Sigmoid colon (tissue), 7 donors: Measurements from ENCODE around the gene DYNC1H1. TPM values are rescaled to one million over a fixed set of nuclear protein-coding genes. Genes with fewer than 3 reads are reported as not detected.
"Not testable (repeated sequence)": the region's sequence is repeated elsewhere in the genome, so short reads cannot be mapped to it uniquely, and the experiment has no call there.

ENCODE experiments used
- DNase-seq: peaks from one replicate; pipeline ENCODE4 v3.0.0-alpha.2; 2019
- H3K27ac ChIP-seq, 4 donors: fragments of 200-600 bp; sonication (generic); one replicate each; pipeline ENCODE4 v1.5.1; 2016 to 2019; ENCODE audit warnings: mild to moderate bottlenecking in 1 of 4
- H3K27me3 ChIP-seq, 3 donors: fragments of 200-600 bp; sonication (generic); one replicate each; pipeline ENCODE4 v1.5.1; 2019; ENCODE audit warnings: mild to moderate bottlenecking in 1 of 3
- H3K36me3 ChIP-seq, 4 donors: fragments of 200-600 bp; sonication (generic); one replicate each; pipeline ENCODE4 v1.5.1; 2016 to 2019
- H3K4me1 ChIP-seq, 4 donors: fragments of 200-600 bp; sonication (generic); one replicate each; pipeline ENCODE4 v1.5.1; 2017 to 2019
- H3K4me3 ChIP-seq, 4 donors: fragments of 200-600 bp; sonication (generic); one replicate each; pipeline ENCODE4 v1.5.1; 2017 to 2019; ENCODE audit warnings: mild to moderate bottlenecking in 2 of 4, moderate library complexity in 1 of 4
- H3K9me3 ChIP-seq, 4 donors: fragments of 200-600 bp in 3 of 4; sonication (generic) in 3 of 4; one replicate each; pipeline versions ENCODE4 v1.5.1 to v1.6.1; 2013 to 2019
- CTCF ChIP-seq, 4 experiments: fragments of 450-650 bp in 3 of 4; fragments of 200-600 bp in 1 of 4; IDR thresholded peaks; one replicate each; pipeline ENCODE4 v1.5.1; 2016 to 2019; ENCODE audit warnings: antibody characterized with exemption in 4 of 4, mild to moderate bottlenecking in 3 of 4, moderate library complexity in 2 of 4
- EP300 ChIP-seq, 4 donors: sonication (generic); formaldehyde crosslinking; IDR thresholded peaks; one replicate each; pipeline ENCODE4 v1.6.1; 2017; ENCODE audit warnings: antibody characterized with exemption in 4 of 4
- POLR2A ChIP-seq, 2 donors: fragments of 450-650 bp; IDR thresholded peaks; one replicate each; pipeline ENCODE4 v1.6.1; 2016; ENCODE audit warnings: antibody characterized with exemption in 2 of 2, mild to moderate bottlenecking in 2 of 2, moderate library complexity in 2 of 2
- POLR2AphosphoS5 ChIP-seq, 4 donors: sonication (generic); formaldehyde crosslinking; IDR thresholded peaks; one replicate each; pipeline ENCODE4 v1.6.1; 2017; ENCODE audit warnings: antibody characterized with exemption in 4 of 4
- WGBS, 2 donors: extraction: QIAGEN DNeasy Blood & Tissue Kit; methylation state at CpG; one replicate each; pipeline ENCODE4 v1.1.7; 2013; 5-methylcytosine and 5-hydroxymethylcytosine counted together
- intact Hi-C: fragments of 100-400 bp; cut with DNase I; formaldehyde crosslinking; loops from one replicate; pipeline ENCODE4 v1.15.1; 2023
- polyA plus RNA-seq, 3 donors: library from polyadenylated mRNA; stranded (reverse); fragments of 200-250 nt; gene quantifications; one replicate each; pipeline ENCODE4 v1.2.3, GENCODE V29; 2013
- total RNA-seq, 4 donors: library from RNA; depleted of rRNA; stranded (reverse); fragments of >200 nt; gene quantifications; one replicate each; pipeline ENCODE4 v1.1.0, GENCODE V29; 2016
- donor health status: healthy with polysubstance abuse.
- donor health status: Bipolar disorder and iron deficiency.
- donor health status: healthy.

DYNC1H1 gene
- total and polyA plus RNA-seq, 7 donors, result 38.4 to 592 (median 320) TPM

- no peak for TF ChIP-seq POLR2AphosphoS5 (IDR thresholded peaks at IDR 0.05)
- no peak for TF ChIP-seq POLR2A (IDR thresholded peaks at IDR 0.05)
- TF ChIP-seq CTCF (IDR thresholded peaks at IDR 0.05), result no peak
- TF ChIP-seq EP300 (IDR thresholded peaks at IDR 0.05), result no peak
- DNase-seq, result no peak
- WGBS, 2 donors, result 90 to 96% methylated on average over 10 of the region's 10 CpGs
- Histone ChIP-seq H3K9me3 (no peaks in the 10 kb centered on the region), H3K27ac (peak overlapping the region; percentile 65 to 88 (median 84)), H3K27me3 (no peaks in the 10 kb centered on the region), H3K4me3 (no peak overlapping the region), H3K4me1 (peaks cover 0 to 21% (median 12%) of the 10 kb centered on the region in 4 donors), H3K36me3 (peaks cover 18 to 95% (median 32%) of the 10 kb centered on the region in 4 donors)
- intact Hi-C loops, result loop anchor here (5.0 kb wide), 1 partner anchor 72 kb away; no protein-coding TSS in a partner anchor
These were observed 15.9 kb downstream of the DYNC1H1 start for GRCh38 chr14:101980251-101980650.

GRCh38 chr14:101980700-101981099, 16.3 kb downstream of the DYNC1H1 start:
- WGBS, 2 donors, result 23 to 31% methylated on average over 2 of the region's 2 CpGs
- H3K27me3 ChIP-seq, result no peaks in the 10 kb centered on the region
- peaks cover 0 to 20% (median 11%) of the 10 kb centered on the region in 4 donors for H3K4me1 ChIP-seq
- H3K36me3 ChIP-seq, result peaks cover 20 to 97% (median 35%) of the 10 kb centered on the region in 4 donors
- H3K9me3 ChIP-seq, result no peaks in the 10 kb centered on the region
- no peak overlapping the region for H3K4me3 ChIP-seq
- peak overlapping the region; percentile 65 to 88 (median 84) for H3K27ac ChIP-seq
- intact Hi-C loops, result loop anchor here (5.0 kb wide), 1 partner anchor 72 kb away; no protein-coding TSS in a partner anchor
- peak; percentile 94 for DNase-seq
- TF ChIP-seq EP300 (IDR thresholded peaks at IDR 0.05) (peak in 2 of 4 donors; percentile 60 to 90), POLR2A (IDR thresholded peaks at IDR 0.05) (no peak), POLR2AphosphoS5 (IDR thresholded peaks at IDR 0.05) (peak; percentile 56 to 81 (median 61))

- intact Hi-C loops, result loop anchor here (5.0 kb wide), 1 partner anchor 70 kb away; no protein-coding TSS in a partner anchor
- no peak for TF ChIP-seq POLR2A (IDR thresholded peaks at IDR 0.05)
- no peak for TF ChIP-seq EP300 (IDR thresholded peaks at IDR 0.05)
- no peak for TF ChIP-seq POLR2AphosphoS5 (IDR thresholded peaks at IDR 0.05)
- no peak for TF ChIP-seq CTCF (IDR thresholded peaks at IDR 0.05)
- Histone ChIP-seq H3K27me3 (no peaks in the 10 kb centered on the region), H3K27ac (peak overlapping the region in 3 of 4 donors; percentile 1 to 88 (median 82)), H3K36me3 (peaks cover 38 to 97% (median 49%) of the 10 kb centered on the region in 4 donors), H3K9me3 (no peaks in the 10 kb centered on the region), H3K4me3 (no peak overlapping the region), H3K4me1 (peaks cover 0 to 28% (median 15%) of the 10 kb centered on the region in 4 donors)
- 84 to 92% methylated on average over 6 of the region's 6 CpGs for WGBS, 2 donors
- DNase-seq, result no peak
These were observed 18.2 kb downstream of the DYNC1H1 start for GRCh38 chr14:101982621-101983020.

GRCh38 chr14:101984831-101985230, 20.5 kb downstream of the DYNC1H1 start:
- Histone ChIP-seq H3K36me3 (peaks cover 55 to 99% (median 65%) of the 10 kb centered on the region in 4 donors), H3K4me1 (peaks cover 0 to 27% (median 15%) of the 10 kb centered on the region in 4 donors)
- H3K4me3 ChIP-seq, H3K27me3 ChIP-seq, H3K27ac ChIP-seq, H3K9me3 ChIP-seq, DNase-seq: not testable (repeated sequence)
- intact Hi-C loops, result loop anchor here (5.0 kb wide), 2 partner anchors 67 to 232 kb away; no protein-coding TSS in a partner anchor
- 90 to 94% methylated on average over 12 of the region's 12 CpGs for WGBS, 2 donors

- Histone ChIP-seq H3K4me3 (no peak overlapping the region), H3K4me1 (peaks cover 0 to 17% (median 9%) of the 10 kb centered on the region in 4 donors), H3K36me3 (peaks cover 59 to 100% (median 76%) of the 10 kb centered on the region in 4 donors), H3K9me3 (no peaks in the 10 kb centered on the region), H3K27me3 (no peaks in the 10 kb centered on the region), H3K27ac (no peak overlapping the region)
- WGBS, 2 donors, result 94 to 95% methylated on average over 16 of the region's 16 CpGs
- TF ChIP-seq POLR2AphosphoS5 (IDR thresholded peaks at IDR 0.05) (no peak), CTCF (IDR thresholded peaks at IDR 0.05) (no peak), EP300 (IDR thresholded peaks at IDR 0.05) (no peak), POLR2A (IDR thresholded peaks at IDR 0.05) (no peak)
- intact Hi-C loops, result loop anchor here (5.0 kb wide), 1 partner anchor 231 kb away; no protein-coding TSS in a partner anchor
- DNase-seq, result no peak
These were observed 21.6 kb downstream of the DYNC1H1 start for GRCh38 chr14:101985957-101986356.
